HG03060 (cell line): ENCODE measurements around the gene RFNG.

ENCODE experiments used
- ATAC-seq: cut with Tn5 transposase; IDR thresholded peaks from one replicate; pipeline ENCODE4 v1.9.1; 2021; ENCODE audit warnings: low read depth, moderate number of reproducible peaks; ENCODE audit not compliant: unreplicated experiment

RFNG gene

GRCh38 chr17:82016061-82016874, 35.3 kb downstream of the RFNG start:
- ATAC-seq: no peak

GRCh38 chr17:82015311-82015971, 36.2 kb downstream of the RFNG start:
- no peak for ATAC-seq

- no peak for ATAC-seq
These were observed 36.7 kb downstream of the RFNG start for GRCh38 chr17:82014971-82015310.

- no peak for ATAC-seq
These were observed 37.2 kb downstream of the RFNG start for GRCh38 chr17:82014432-82014831.

- ATAC-seq: no peak
These were observed 37.8 kb downstream of the RFNG start for GRCh38 chr17:82013772-82014321.

GRCh38 chr17:82013341-82013740, 38.3 kb downstream of the RFNG start:
- ATAC-seq: no peak

GRCh38 chr17:82012640-82013295, 38.8 kb downstream of the RFNG start:
- no peak for ATAC-seq

- no peak for ATAC-seq
These were observed 39.4 kb downstream of the RFNG start for GRCh38 chr17:82012261-82012639.

GRCh38 chr17:82011617-82012187, 39.9 kb downstream of the RFNG start:
- ATAC-seq: no peak

GRCh38 chr17:82010575-82011525, 40.8 kb downstream of the RFNG start:
- no peak for ATAC-seq

- no peak for ATAC-seq
These were observed 42.2 kb downstream of the RFNG start for GRCh38 chr17:82009413-82009812.

GRCh38 chr17:82008941-82009405, 42.6 kb downstream of the RFNG start:
- ATAC-seq: no peak

- no peak for ATAC-seq
These were observed 43.2 kb downstream of the RFNG start for GRCh38 chr17:82008258-82008940.

- no peak for ATAC-seq
These were observed 43.9 kb downstream of the RFNG start for GRCh38 chr17:82007495-82008257.

- no peak for ATAC-seq
These were observed 44.5 kb downstream of the RFNG start for GRCh38 chr17:82007228-82007494.

GRCh38 chr17:82006468-82007227, 45.0 kb downstream of the RFNG start:
- ATAC-seq: no peak

GRCh38 chr17:82005701-82006348, 45.8 kb downstream of the RFNG start:
- no peak for ATAC-seq
